22Rv1 (cell line): ENCODE results near the gene CFAP46.

Experiments used
- ZFX ChIP-seq: fragments of 450-650 bp; IDR thresholded peaks from 2 replicates; pipeline ENCODE4 v1.6.1; 2017; ENCODE audit warnings: antibody characterized with exemption, borderline replicate concordance
- TF ChIP-seq, protein P1 (sequence below): fragments of 450-650 bp; IDR thresholded peaks from 2 replicates; pipeline ENCODE4 v1.5.1; 2017; ENCODE audit warnings: mild to moderate bottlenecking

DNA sequence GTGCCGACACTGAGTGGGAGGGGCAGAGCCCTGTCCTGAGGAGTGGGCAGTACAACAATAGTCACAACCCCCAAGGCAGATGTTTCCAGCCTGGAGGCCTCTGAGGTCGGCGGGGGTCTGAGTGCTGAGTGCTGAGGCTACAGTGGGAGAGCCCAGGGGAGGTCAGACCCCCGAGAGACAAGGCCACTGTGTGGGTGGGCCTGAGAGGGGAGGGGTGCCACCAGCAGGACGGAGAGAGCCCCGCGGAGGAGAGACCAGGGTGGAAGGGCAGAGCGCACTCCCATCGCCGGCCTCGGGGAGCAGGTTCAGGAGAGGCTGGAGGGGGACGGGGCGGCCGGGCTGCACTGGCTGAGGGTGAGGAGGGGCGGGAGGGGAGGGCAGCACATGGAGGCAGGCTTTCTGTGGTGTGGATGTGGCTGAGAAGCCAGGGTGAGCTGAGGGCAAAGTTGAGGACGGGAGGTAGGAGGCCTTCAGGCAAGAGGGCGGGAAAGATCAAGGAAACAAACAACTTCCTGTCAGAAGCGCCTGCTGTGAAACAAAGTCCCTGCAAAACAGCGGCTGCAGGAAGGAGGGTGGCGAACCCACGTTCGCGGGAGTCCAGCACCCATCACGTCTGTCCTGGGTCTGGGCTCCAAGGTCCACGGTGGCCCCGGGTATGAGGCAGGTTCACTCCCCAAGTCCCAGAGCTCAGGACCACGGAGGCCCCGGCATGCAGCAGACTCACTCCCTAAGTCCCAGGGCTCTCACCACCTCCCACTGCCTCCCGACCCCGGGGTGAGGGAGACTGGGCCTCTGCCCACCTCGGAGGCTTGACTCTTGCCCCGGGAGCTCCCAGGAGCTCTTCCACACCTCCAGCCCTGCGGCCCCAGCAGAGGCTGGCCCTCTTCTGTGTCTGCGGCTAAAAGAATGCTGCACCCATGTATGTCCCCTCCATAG lies 79.6 kb downstream of the CFAP46 start:
- TF ChIP-seq, protein P1, sequence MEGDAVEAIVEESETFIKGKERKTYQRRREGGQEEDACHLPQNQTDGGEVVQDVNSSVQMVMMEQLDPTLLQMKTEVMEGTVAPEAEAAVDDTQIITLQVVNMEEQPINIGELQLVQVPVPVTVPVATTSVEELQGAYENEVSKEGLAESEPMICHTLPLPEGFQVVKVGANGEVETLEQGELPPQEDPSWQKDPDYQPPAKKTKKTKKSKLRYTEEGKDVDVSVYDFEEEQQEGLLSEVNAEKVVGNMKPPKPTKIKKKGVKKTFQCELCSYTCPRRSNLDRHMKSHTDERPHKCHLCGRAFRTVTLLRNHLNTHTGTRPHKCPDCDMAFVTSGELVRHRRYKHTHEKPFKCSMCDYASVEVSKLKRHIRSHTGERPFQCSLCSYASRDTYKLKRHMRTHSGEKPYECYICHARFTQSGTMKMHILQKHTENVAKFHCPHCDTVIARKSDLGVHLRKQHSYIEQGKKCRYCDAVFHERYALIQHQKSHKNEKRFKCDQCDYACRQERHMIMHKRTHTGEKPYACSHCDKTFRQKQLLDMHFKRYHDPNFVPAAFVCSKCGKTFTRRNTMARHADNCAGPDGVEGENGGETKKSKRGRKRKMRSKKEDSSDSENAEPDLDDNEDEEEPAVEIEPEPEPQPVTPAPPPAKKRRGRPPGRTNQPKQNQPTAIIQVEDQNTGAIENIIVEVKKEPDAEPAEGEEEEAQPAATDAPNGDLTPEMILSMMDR, result no peak
- TF ChIP-seq ZFX, result no peak
